Left forelimb (tissue), 1 donor: ENCODE data around the gene MVP.
A peak's percentile ranks its signal among the peaks of the same experiment; 100 is the strongest.
"Not testable (repeated sequence)": the region's sequence is repeated elsewhere in the genome, so short reads cannot be mapped to it uniquely, and the experiment has no call there.

Source experiments
- DNase-seq: peaks from one replicate; pipeline ENCODE4 v3.0.0-alpha.2; 2018; ENCODE audit warnings: low spot score

MVP gene

DNA sequence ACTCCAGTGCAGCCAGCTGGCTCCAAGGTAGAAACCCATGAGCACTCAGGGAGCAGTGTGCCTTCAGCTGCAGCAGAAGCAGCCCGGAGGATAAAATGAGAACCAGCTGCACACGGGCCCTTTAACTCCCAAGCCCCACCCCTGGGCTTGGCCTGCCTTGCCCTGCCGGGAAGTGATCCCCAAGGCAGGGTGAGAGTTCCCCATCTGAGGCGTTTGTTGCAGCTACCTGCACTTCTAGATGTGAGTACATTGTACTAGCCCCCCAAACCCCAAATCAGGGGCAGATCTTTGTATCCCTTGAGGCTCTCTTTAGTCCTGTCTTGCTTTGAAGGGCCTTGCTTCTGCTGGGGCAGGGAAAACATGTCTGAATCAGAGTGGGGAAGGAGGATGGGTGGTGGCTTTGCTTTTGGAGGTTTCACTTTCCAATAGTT is at the start of gene MVP:
Gene MVP (plus strand): TSS at position 192 of the 431 bp plus-strand sequence. CDS start 10,088 bp downstream, outside the sequence.
- DNase-seq = peak; percentile 81

DNA sequence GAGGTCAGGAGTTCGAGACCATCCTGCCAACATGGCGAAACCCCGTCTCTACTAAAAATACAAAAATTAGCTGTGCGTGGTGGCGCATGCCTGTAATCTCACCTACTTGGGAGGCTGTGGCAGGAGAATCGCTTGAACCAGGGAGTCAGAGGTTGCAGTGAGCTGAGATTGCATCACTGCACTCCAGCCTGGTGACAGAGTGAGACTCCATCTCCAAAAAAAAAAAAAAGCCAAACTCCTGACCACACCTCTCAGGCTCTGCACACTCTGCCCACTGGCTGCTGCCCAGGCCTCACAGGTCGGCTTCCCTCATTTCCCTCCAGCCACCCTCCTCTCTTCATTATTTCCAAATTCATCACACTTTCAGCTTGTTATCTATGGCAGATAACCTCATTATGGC is 47.9 kb upstream of the MVP start:
- DNase-seq = not testable (repeated sequence)

DNA sequence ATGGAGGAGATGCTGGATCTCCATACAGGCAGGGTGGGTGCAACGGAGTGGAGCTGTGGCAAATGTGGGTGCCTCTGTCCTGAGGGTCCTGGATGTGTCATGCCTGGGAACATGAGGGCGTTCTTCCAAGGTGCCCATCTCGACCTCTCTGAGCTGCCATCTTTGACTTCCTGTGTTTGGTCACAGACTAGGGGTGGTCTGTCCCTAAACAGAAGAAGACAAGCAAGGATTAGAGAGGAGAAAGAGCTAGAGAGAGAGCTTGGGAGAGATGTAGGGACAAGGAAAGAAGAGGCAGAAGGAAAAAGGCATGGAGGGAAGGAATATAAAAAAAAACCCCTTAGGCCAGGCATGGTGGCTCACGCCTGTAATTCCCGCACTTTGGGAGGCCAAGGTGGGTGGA is 45.5 kb upstream of the MVP start:
- DNase-seq = no peak

DNA sequence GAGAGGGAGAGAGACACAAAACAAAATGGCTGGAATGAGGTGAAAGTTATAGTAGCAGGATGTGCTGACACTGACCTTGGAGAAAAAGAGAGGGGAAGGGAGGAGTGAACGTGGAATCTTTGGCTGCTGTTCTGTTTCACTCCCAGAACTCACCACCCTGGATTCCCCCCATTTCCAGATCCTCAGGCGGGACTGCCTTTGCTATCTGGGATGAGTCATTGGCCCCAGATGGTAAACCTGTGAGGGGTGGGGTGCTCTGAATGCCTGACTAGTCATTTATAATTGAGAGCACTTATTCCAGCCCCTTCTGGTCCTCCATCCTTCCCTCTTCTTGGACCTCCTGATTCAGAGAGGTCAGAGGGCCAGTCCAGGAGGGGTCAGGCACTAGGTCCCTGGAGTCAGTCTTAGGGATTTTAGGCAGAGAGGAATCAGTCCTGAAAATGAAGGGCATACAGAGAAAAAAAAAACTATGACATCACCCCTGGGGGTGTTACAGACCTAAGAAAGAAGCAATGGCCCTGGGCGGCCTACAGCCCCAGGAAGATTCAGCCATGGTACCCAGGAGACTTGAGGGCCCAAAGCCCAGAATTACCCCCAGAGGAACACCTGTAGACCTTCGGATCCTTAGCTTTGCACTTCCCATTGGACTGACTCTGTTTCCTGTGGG is 44.4 kb upstream of the MVP start:
- DNase-seq = no peak

DNA sequence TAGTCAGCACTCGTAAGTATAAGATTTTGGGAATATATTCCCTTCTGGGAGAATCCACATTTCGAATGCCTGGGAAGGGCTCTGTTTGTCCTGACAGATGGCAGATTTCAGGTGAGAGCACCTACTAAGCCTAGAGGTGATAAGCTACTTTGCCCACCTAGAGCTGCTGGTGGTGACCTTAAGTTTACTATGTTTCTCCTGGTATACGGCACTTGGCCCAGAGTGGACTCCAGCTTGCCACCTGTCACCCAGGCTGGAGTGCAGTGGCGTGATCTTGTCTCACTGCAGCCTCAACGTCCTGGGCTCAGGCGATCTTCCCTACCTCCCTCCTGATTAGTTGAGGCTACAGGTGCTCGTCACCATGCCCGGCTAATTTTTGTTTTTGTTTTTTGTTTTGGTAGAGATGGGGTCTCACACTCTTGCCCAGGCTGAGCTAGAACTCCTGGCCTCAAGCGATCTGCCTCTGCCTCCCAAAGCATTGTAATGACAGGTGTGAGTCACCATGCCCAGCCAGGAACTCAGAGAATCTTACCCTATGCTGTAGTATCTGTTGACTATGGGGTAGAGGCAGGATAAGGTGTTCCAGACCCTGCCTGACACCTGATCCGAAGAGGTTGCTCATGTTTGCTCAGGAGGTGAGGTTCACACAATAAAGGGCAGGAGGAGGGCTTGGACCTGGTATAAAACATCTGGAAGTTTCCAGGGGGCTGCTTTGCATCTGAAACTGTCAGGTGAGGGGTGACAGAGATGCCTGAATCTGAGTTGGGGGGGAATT is 42.5 kb upstream of the MVP start, which contains the start of gene ZG16:
Gene ZG16 (plus strand): TSS at position 681 of the 775 bp plus-strand sequence. CDS start 1,011 bp downstream, outside the sequence.
- DNase-seq = no peak

DNA sequence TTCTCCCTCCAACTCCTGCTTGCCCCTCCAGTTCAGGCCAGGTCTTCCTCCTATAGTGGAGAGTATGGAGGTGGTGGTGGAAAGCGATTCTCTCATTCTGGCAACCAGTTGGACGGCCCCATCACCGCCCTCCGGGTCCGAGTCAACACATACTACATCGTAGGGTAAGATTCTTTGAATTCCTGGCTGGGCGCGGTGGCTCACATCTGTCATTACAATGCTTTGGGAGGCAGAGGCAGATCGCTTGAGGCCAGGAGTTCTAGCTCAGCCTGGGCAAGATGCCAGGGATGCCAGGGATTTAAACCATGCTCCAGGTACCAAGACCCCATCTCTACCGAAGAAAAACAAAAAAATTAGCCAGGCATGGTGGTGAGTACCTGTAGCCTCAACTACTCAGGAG is 40.8 kb upstream of the MVP start:
- DNase-seq = no peak

DNA sequence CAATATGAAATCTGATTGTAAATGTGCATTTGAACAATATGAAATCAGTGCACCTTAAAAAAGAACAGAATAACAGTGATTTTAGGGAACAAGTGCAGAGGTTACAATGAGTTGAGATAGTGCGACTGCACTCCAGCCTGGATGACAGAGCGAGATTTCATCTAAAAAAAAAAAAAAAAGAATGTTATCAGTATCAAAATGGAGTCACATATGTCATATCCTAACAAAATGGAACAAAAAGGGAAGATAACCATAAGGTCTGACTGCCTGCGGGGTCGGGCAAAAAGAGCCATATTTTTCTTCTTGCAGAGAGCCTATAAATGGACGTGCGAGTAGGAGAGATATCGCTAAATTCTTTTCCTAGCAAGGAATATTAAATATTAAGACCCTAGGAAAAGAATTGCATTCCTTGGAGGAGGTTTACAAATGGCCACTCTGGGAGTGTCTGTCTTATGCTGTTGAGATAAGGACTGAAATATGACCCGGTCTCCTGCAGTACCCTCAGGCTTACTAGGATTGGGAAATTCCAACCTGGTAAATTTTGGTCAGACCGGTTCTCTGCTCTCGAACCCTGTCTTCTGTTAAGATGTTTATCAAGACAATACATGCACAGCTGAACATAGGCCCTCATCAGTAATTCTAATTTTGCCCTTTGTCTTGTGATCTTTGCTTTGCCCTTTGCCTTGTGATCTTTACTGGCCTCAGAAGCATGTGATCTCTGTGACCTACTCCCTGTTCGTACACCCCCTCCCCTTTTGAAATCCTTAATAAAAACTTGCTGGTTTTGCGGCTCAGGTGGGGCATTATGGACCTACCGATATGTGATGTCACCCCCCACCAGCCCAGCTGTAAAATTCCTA is 36.9 kb upstream of the MVP start:
- not testable (repeated sequence) for DNase-seq

DNA sequence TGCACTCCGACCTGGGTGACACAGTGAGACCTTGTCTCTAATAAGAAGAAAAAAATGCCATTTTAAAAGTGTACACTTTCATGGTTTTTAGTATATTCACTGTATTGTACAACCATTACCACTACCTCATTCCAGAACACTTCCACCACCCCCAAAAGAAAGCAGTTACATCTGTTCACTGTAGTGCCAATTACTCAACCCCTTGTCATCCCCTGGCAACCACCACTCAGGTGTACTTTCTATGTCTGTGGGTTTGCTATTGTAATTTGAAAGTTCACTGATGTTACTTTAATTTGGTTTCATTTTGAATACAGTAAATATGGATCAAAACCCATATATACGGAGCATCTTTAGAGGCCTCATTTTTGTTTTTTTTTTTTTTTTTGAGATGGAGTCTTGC is 36.1 kb upstream of the MVP start:
- no peak for DNase-seq

DNA sequence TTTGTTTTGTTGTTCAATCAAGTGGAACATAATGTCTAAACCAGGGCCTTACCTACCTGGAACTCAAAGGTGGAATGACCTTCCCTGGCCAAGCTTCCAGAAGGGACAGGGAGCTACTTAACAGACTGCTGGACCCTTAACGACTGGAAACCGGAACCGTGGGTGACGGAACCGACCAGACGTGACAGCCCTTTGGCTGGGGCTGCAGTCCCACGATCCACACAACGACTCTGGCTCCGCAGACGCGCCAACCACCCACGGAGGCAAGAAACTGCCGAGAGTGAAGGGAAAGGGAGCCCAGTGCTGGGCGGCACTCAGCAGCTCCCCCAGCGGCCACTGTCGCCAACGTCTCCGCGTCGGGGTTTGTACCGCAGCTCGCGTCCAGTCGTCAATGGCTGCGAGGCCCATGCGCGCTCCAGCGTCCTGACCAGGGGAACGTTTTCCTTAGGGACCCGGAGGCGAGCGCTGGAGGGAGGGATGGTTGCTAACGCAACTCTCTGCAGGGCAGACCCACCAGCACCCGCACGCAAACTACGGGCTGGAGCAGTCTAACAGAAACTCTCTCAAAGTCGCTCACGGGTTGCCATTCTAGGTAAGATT is 35.3 kb upstream of the MVP start:
- peak; percentile 80 for DNase-seq

DNA sequence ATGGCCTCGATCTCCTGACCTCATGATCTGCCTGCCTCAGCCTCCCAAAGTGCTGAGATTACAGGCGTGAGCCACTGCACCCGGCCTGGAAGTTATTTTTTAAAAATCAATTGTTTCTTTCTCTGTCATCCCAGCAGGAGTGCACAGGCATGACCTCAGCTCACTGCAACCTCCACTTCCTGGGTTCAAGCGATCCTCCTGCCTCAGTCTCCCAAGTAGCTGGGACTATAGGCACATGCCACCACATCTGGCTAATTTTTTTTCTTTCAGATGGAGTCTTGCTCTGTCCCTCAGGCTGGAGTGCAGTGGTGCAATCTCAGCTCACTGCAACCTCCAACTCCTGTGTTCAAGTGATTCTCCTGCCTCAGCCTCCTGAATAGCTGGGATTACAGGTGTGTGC is 33.1 kb upstream of the MVP start:
- DNase-seq = not testable (repeated sequence)

DNA sequence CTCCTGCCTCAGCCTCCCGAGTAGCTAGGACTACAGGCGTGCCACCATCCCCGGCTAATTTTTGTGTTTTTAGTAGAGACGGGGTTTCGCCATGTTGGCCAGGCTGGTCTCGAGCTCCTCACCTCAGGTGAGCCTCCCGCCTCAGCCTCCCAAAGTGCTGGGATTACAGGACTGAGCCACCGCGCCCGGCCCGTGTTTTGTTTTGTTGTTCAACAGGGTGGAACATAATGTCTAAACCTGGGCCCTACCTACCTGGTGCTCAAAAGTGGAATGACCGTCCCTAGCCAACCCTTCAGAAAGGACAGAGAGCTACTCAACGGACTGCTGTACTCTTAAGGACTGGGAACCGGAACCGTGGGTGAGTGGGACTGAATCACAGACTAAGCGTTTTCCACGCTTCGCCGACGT is 30.5 kb upstream of the MVP start:
- DNase-seq = no peak

DNA sequence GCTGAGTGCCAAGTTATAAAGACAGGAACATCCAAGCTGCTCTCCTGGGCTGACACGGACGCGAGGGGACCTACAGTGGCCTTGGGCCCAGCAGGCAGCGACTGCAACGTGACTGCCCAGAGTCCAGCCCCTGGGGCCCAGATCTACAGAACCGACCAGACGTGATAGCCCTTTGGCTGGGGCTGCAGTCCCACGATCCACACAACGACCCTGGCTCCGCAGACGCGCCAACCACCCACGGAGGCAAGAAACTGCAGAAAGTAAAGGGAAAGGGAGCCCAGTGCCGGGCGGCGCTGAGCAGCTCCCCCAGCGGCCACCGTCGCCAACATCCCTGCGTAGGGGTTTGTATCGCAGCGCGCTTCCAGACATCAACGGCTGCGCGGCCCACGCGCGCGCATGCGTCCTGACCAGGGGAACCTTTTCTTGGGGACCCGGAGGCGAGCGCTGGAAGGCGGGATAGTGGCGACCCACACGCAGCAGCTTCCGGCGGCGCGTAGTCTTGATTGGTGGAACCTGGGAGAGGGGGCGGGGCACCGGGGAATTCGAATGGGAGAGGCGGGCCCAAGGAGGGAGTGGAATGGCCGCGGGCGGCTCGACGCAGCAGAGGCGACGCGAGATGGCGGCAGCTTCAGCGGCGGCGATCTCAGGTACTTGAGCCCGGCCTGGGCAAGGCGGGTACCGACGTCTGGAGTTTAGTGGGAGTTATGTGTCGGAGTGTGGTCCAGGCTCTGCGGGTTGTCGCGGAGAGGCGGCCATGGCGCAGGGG is 29.9 kb upstream of the MVP start, which contains the start of gene KIF22:
Gene KIF22 (plus strand): TSS at position 569 of the 766 bp plus-strand sequence. CDS start 9 bp downstream, at position 578.
- peak; percentile 100 for DNase-seq

DNA sequence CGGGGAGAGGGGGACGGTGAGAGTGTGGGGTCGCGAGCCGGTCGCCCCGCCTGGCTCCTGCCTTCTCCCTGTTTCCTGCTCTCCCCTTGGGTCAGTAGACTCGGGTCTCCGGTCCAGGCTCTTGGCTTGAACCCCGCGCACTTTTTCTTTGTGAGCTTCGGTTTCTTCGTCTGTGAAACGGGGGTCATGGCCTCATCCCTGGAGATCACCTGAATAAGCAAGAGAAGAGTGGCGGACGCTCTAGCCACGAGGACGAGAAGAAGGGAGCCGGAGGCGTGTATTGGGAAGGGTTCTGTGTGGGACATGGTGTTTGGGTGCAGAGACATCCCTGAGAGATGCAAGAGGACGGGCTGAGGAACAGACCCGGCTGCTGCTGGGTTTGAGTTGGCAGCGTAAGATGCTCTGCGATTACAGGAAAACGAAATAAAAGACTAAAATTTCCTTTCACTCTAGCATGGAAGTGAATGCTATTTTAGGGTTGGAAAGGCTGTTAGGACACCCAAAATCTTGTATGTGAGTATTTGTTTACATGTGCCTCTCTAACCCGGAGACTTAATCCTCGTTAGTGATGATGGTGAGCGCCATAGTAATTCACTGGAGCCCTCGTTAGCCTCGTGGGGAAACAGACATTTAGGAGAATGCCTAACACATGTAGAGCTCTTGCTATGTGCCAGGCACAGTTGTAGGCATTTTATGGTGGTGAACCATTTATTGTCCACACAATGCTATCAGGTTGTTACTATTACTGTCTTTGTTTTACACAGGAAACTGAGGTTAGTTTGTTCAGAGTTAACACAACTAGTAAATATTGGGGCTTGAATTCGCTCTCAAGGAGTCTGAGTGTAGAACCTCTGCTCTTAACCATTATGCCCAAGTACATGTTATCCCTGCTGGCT is 29.1 kb upstream of the MVP start:
- DNase-seq = no peak

DNA sequence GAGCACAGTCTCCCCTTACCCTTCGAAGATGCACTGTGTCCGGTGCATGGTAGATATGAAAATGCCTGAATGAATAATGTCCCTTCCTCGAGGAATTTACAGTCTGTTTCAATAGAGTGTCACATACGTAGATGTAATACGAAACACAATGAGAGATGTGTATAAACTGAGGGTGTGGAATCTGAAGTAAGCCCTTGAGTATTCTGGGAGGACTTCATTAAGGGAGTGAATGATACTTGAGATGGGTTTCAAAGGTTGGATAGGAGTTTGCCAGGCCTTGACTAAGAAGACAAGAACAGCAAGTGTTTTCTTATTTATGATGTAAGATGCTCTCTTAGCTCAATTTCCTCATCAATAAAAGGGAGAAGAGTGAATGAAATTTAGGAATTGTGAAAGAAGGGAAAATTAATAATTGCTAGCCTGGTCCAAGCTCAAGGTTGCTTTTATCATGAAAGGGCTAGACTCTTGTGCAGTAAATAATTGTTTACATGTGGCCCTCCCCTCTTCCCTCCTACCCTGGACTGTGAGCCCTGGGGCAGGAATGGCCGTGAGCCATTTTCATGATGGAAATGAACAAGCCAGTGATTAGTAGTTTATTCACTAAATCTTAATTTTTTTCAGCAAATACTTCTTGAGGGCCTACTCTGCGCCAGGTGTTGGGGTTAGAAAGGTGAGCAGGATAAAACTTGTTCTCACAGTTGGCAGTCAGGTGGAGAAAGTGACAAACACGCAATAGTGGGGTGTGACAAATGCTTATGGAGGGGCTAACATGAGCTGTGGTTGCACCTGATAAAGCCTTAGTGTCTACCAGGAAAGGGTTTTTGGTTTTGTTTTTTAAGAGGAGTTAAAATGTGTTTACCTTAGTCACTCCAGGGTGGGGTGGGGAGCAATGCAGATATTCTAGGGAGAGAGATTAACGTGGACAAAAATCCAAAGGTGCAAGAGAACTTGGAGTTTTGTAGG is 28.1 kb upstream of the MVP start:
- no peak for DNase-seq

DNA sequence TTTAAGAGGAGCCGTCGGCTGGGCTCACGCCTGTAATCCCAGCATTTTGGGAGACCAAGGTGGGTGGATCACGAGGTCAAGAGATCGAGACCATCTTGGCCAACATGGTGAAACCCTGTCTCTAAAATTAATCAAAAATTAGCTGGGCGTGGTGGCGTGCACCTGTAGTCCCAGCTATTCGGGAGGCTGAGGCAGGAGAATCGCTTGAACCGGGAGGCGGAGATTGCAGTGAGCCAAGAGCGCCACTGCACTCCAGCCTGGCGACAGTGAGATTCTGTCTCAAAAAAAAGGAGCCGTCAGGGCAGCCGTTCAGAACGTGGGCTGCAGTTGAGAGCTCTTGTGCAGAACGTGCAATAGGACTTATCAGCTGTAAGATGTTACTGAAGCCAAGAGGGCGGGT is 27.1 kb upstream of the MVP start:
- DNase-seq = not testable (repeated sequence)

DNA sequence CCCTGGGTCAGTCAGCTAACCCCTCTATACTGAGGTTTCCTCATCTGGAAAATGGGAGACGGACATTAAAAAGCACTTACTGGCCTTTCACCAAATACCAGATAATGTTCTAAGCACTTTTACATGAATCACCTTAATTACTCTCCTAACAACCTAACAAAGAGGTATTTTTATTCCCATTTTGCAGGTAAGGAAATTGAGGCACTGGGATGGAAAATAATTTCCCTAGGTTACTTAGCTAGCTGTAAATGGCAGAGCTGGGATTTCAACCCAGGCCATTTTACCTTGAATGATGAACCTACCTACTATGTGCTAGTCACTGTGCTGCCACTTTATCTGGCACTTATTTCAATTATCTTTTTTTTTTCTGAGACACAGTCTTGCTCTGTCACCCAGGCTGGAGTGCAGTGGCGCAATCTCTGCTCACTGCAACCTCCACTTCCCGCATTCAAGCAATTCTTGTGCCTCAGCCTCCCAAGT is 26.0 kb upstream of the MVP start:
- DNase-seq = no peak

DNA sequence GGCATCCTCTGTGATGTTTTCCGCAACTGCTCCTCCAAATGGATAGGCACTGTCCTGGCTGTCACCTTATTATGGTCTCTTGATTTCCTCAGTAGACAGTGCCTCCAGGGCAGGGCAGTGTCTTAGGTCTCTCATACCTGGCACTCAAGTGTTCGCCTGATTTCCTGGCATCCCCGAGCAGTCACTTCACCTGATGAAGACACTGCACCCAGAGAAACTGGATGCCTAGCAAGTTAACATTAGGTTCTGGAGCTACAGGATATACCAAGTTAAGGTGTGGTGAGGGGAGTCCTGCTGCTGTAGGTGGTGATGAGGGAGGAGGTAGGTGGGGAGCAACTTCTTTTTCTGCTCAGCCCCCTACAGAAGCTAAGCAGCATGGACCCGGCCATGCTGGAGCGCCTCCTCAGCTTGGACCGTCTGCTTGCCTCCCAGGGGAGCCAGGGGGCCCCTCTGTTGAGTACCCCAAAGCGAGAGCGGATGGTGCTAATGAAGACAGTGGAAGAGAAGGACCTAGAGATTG is 17.8 kb upstream of the MVP start:
- DNase-seq = no peak

DNA sequence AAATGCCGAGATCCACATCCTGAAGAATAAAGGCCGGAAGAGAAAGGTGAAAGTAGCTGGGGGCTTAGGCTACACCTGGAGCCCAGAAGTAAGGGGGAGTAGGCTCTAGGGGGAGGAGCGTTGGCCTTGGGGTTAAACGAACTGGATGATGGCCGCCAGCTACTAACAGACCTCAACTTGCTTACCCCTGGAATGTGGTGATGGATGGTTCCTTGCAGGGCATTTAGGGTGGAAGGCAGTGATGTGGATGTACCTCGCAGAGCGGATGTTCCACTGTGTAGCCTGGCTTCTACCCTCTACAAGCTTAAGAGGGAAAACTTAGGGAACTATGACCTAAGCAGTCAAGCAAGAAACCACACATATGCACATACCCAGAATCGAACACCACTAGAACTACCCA is 16.2 kb upstream of the MVP start:
- no peak for DNase-seq
